ENCODE data around the gene SNAP47.

DNA sequence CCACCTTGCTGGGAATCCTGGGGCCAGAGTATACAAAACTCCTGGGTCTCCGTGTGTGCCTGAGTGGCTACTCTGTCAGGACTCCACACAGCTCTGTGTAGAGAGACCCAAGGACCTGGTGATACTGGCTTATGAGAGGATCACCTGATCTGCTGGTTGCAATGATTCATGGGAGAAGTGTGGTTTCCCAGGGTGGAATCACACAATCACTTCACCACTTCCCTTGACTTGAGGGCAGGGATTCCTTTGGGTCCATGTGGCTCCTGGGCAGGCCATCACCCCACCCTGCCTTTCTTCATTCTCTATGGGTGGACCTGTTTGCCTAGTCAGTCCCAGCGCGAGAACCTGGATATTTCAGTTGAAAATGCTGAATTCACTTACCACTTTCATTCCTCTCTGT is 93.6 kb downstream of the SNAP47 start:
- TF ChIP-seq, protein P1, sequence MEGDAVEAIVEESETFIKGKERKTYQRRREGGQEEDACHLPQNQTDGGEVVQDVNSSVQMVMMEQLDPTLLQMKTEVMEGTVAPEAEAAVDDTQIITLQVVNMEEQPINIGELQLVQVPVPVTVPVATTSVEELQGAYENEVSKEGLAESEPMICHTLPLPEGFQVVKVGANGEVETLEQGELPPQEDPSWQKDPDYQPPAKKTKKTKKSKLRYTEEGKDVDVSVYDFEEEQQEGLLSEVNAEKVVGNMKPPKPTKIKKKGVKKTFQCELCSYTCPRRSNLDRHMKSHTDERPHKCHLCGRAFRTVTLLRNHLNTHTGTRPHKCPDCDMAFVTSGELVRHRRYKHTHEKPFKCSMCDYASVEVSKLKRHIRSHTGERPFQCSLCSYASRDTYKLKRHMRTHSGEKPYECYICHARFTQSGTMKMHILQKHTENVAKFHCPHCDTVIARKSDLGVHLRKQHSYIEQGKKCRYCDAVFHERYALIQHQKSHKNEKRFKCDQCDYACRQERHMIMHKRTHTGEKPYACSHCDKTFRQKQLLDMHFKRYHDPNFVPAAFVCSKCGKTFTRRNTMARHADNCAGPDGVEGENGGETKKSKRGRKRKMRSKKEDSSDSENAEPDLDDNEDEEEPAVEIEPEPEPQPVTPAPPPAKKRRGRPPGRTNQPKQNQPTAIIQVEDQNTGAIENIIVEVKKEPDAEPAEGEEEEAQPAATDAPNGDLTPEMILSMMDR (IDR thresholded peaks at IDR 0.05; ENCODE audit: insufficient read depth, low read length, poor library complexity, severe bottlenecking): no peak
- no peak for TF ChIP-seq EZH2phosphoT487 (conservative IDR thresholded peaks at IDR 0.05; ENCODE audit: low read length)
